BE2C (cell line): ENCODE measurements around the gene AKAP13.
A peak's percentile ranks its signal among the peaks of the same experiment; 100 is the strongest.
"Not testable (repeated sequence)": the region's sequence is repeated elsewhere in the genome, so short reads cannot be mapped to it uniquely, and the experiment has no call there.

Source experiments
- DNase-seq: peaks from one replicate; pipeline ENCODE4 v3.0.0-alpha.2; 2020
- H3K27me3 ChIP-seq: fragments of 250-450 bp; sonication (Bioruptor Pico); 2 replicates; pipeline ENCODE4 v1.5.1; 2020; ENCODE audit warnings: mild to moderate bottlenecking
- H3K36me3 ChIP-seq: fragments of 250-450 bp; sonication (Bioruptor Pico); 2 replicates; pipeline ENCODE4 v1.5.1; 2020; ENCODE audit warnings: mild to moderate bottlenecking
- H3K4me1 ChIP-seq: fragments of 250-450 bp; sonication (Bioruptor Pico); 2 replicates; pipeline ENCODE4 v1.5.1; 2020
- H3K4me3 ChIP-seq: 2 replicates; pipeline ENCODE4 v1.5.1; 2011; ENCODE audit warnings: low read depth, low read length
- H3K9me3 ChIP-seq: fragments of 250-450 bp; sonication (Bioruptor Pico); 2 replicates; pipeline ENCODE4 v1.5.1; 2020
- TF ChIP-seq, protein P1 (sequence below): IDR thresholded peaks from 2 replicates; pipeline ENCODE4 v1.5.1; 2012; ENCODE audit warnings: mild to moderate bottlenecking, low read depth, low read length

Gene AKAP13

DNA sequence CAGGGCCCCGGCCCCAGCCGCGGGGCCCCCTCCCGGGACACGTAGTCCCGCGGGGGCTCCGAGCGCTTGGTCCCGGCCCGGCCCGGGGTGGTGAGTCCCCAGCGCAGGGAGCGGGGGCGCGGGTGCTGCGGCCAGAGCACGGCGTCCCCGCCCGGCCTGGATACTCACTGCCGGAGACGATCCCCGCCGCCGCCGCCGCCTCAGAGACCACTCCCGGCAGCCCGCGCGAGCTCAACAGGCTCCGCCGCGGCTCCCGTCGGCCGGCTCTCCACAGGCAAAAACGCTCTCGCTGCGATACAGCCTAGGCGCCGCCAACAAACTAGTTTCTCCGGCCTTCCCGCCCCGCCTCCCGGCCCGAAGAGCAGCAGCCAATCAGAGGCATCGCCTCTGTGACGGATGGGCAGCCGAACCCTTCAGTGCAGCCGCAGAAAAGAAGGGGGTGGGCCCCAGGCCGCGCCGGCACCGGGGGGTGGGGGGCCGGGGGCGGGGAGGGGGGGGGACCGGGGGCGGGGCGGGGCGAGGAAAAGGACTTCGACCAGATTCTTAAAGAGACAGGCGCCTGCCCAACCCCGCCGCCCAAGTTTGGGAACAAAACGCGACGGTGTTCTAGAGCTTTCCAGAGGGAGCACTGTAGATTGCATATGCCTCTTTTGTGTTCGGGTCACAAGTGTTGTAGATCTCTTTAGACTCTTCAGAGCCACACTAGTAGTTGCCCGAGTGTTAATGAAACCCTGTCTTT is 414.4 kb downstream of the AKAP13 start, which contains the start of gene KLHL25:
KLHL25 (minus strand) TSS at position 328 of the 739 bp plus-strand sequence. CDS start 25,115 bp downstream, outside the sequence.
- H3K27me3 ChIP-seq, result no peaks in the 10 kb centered on the region

DNA sequence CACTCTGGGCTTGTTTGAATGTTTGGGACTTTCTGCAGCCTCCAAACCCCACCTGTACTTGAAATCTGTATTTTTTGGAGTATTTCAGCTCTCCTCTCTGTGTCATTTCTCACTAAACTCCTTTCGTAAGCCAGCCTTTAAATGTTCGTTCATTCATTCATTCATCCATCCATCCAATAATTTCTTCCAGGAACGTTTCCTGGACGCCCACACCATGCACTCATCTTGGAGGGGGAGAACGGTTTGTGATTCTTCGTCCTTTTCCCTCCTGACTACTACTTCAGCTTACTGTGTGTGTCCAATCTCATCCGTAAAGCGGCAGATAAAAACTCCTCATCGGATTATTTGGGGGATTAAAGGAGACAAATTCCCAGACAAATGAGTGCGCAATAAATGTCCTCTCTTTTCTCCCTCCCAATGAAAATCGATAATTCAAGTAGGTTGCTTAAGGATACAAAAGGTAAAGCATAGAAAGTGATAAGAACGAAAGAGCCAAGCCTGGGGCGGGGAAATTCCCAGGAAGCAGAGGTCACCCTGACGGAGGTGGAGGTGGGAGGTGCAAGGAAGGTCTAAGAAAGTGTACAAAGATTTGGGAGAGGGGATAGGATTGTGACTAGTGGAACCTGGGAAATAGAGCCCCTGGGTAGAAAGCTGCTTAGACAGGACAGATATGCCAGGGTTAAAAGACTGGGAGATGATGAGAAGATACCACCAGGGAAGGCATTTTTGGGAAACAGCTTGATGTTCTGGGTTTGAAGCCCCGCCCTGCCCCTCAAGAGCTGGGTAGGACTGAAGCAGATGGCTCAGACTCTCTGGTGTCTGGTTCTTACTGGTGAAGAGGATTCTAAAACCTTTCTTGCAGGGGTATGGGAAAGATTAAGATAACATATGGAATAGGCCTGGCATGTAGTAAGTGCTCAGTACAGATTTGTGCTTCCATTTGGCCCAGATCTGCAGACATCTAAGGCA is 415.2 kb downstream of the AKAP13 start:
- no peaks in the 10 kb centered on the region for H3K9me3 ChIP-seq

More for the DNA sequence above, 414.4 kb downstream of the AKAP13 start, which contains the start of gene KLHL25:
- peaks cover 4% of the 10 kb centered on the region; the same call in 1 of the 2 replicates for H3K36me3 ChIP-seq
- DNase-seq, result peak; percentile 95
- TF ChIP-seq, protein P1, sequence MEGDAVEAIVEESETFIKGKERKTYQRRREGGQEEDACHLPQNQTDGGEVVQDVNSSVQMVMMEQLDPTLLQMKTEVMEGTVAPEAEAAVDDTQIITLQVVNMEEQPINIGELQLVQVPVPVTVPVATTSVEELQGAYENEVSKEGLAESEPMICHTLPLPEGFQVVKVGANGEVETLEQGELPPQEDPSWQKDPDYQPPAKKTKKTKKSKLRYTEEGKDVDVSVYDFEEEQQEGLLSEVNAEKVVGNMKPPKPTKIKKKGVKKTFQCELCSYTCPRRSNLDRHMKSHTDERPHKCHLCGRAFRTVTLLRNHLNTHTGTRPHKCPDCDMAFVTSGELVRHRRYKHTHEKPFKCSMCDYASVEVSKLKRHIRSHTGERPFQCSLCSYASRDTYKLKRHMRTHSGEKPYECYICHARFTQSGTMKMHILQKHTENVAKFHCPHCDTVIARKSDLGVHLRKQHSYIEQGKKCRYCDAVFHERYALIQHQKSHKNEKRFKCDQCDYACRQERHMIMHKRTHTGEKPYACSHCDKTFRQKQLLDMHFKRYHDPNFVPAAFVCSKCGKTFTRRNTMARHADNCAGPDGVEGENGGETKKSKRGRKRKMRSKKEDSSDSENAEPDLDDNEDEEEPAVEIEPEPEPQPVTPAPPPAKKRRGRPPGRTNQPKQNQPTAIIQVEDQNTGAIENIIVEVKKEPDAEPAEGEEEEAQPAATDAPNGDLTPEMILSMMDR, result no peak
- H3K9me3 ChIP-seq, result no peaks in the 10 kb centered on the region
- peak within 1 kb of the TSS; percentile 87 for H3K4me3 ChIP-seq
- H3K4me1 ChIP-seq, result no peaks in the 10 kb centered on the region

GRCh38 chr15:85796371-85796770 is 416.0 kb downstream of the AKAP13 start:
- not testable (repeated sequence) for H3K36me3 ChIP-seq

More for the DNA sequence above, 415.2 kb downstream of the AKAP13 start:
- TF ChIP-seq, protein P1, result no peak
- Histone ChIP-seq H3K4me3 (peak overlapping the region; percentile 79), H3K4me1 (no peaks in the 10 kb centered on the region; the same call in 1 of the 2 replicates), H3K27me3 (no peaks in the 10 kb centered on the region), H3K36me3 (peaks cover 4% of the 10 kb centered on the region; the same call in 1 of the 2 replicates)
- no peak for DNase-seq

More at GRCh38 chr15:85796371-85796770, 416.0 kb downstream of the AKAP13 start:
- not testable (repeated sequence) for H3K4me3 ChIP-seq, H3K9me3 ChIP-seq, DNase-seq, H3K4me1 ChIP-seq, H3K27me3 ChIP-seq
